ENCODE measurements around the gene NT5DC3. TPM values are rescaled to one million over a fixed set of nuclear protein-coding genes. Genes with fewer than 3 reads are reported as not detected.

Gene NT5DC3
- total RNA-seq, 1 experiment from 2014 or later = 6.3 TPM

- Histone ChIP-seq H3K4me3 (ENCODE audit: insufficient read depth, low read depth, low read length) (no peak overlapping the region), H3K27me3 (ENCODE audit: control insufficient read depth, insufficient read depth, low read length) (no peaks in the 10 kb centered on the region), H3K36me3 (replicated peaks; ENCODE audit: control insufficient read depth, insufficient read depth, low read length) (no peaks in the 10 kb centered on the region)
- no peak for DNase-seq
Observed at GRCh38 chr12:103727638-103728037, 113.4 kb downstream of the NT5DC3 start.

GRCh38 chr12:103725398-103725797 lies 115.6 kb downstream of the NT5DC3 start:
- H3K4me3 ChIP-seq (ENCODE audit: insufficient read depth, low read depth, low read length) = no peak overlapping the region
- H3K36me3 ChIP-seq (replicated peaks; ENCODE audit: control insufficient read depth, insufficient read depth, low read length) = no peaks in the 10 kb centered on the region
- no peak for DNase-seq
- H3K27me3 ChIP-seq (ENCODE audit: control insufficient read depth, insufficient read depth, low read length) = no peaks in the 10 kb centered on the region

Other genes starting within 250 kb of the NT5DC3 start
- gene HSP90B1, start 89.2 kb upstream of the NT5DC3 start, total RNA-seq (2014; rRNA removed; shearing (Covaris generic)) = 602 and 610 TPM in 2 replicates
- gene TDG, start 124.6 kb upstream of the NT5DC3 start, total RNA-seq (2014; rRNA removed; shearing (Covaris generic)) = 41.2 and 41.4 TPM in 2 replicates
- 1.1 and 1.7 TPM in 2 replicates for gene GLT8D2, start 209.0 kb upstream of the NT5DC3 start, total RNA-seq (2014; rRNA removed; shearing (Covaris generic))
- gene HCFC2, start 223.3 kb upstream of the NT5DC3 start, total RNA-seq (2014; rRNA removed; shearing (Covaris generic)) = 1.5 and 1.8 TPM in 2 replicates

All from H7 (cell line).